Activated T-helper 17 cell treated with anti-CD3 and anti-CD28 coated beads, Interleukin-2, amount 50 U/mL, for 72 hours (primary cell): ENCODE results near the gene GFRA1. TPM values are rescaled to one million over a fixed set of nuclear protein-coding genes. Genes with fewer than 3 reads are reported as not detected.
"Not testable (repeated sequence)": the region's sequence is repeated elsewhere in the genome, so short reads cannot be mapped to it uniquely, and the experiment has no call there.

Experiments
- ATAC-seq: fragments of 150-1000 bp; cut with Tn5 transposase; replicated peaks from 2 replicates; pipeline ENCODE4 v1.10.0; 2021; ENCODE audit warnings: mild to moderate bottlenecking, moderate library complexity
- H3K27ac Mint-ChIP-seq: one replicate; pipeline ENCODE4 v1.8.0; 2022; ENCODE audit warnings: mixed read lengths
- H3K27me3 Mint-ChIP-seq: one replicate; pipeline ENCODE4 v1.8.0; 2022; ENCODE audit warnings: mixed read lengths
- H3K36me3 Mint-ChIP-seq: one replicate; pipeline ENCODE4 v1.8.0; 2022; ENCODE audit warnings: low read depth, mild to moderate bottlenecking, mixed read lengths
- H3K4me1 Mint-ChIP-seq: one replicate; pipeline ENCODE4 v1.8.0; 2022; ENCODE audit warnings: mixed read lengths
- H3K4me3 Mint-ChIP-seq: one replicate; pipeline ENCODE4 v1.8.0; 2022; ENCODE audit warnings: mild to moderate bottlenecking, mixed read lengths
- H3K9me3 Mint-ChIP-seq: one replicate; pipeline ENCODE4 v1.8.0; 2022; ENCODE audit warnings: mixed read lengths
- total RNA-seq, 2 donors: library from RNA; stranded (reverse); gene quantifications; one replicate each; pipeline ENCODE4 v1.2.3, GENCODE V29; 2022

GFRA1 gene
- total RNA-seq, 2 donors from 2014 or later: not detected

- H3K9me3 Mint-ChIP-seq, H3K4me1 Mint-ChIP-seq, ATAC-seq, H3K36me3 Mint-ChIP-seq, H3K27ac Mint-ChIP-seq, H3K4me3 Mint-ChIP-seq, H3K27me3 Mint-ChIP-seq: not testable (repeated sequence)
These were observed 219.8 kb downstream of the GFRA1 start for GRCh38 chr10:116053009-116053730.

- H3K36me3 Mint-ChIP-seq, H3K27ac Mint-ChIP-seq, H3K9me3 Mint-ChIP-seq, H3K27me3 Mint-ChIP-seq, H3K4me3 Mint-ChIP-seq, H3K4me1 Mint-ChIP-seq, ATAC-seq: not testable (repeated sequence)
These were observed 220.5 kb downstream of the GFRA1 start for GRCh38 chr10:116052522-116052921.

- H3K36me3 Mint-ChIP-seq: no peaks in the 10 kb centered on the region
- H3K4me1 Mint-ChIP-seq: no peaks in the 10 kb centered on the region
- H3K27ac Mint-ChIP-seq: no peak overlapping the region
These were observed 223.1 kb downstream of the GFRA1 start for GRCh38 chr10:116049974-116050304.

GRCh38 chr10:116049158-116049973 is 223.6 kb downstream of the GFRA1 start:
- H3K27me3 Mint-ChIP-seq: no peaks in the 10 kb centered on the region
- no peaks in the 10 kb centered on the region for H3K36me3 Mint-ChIP-seq
- no peak overlapping the region for H3K27ac Mint-ChIP-seq
- no peak for ATAC-seq
- H3K4me3 Mint-ChIP-seq: no peak overlapping the region
- no peaks in the 10 kb centered on the region for H3K9me3 Mint-ChIP-seq
- H3K4me1 Mint-ChIP-seq: no peaks in the 10 kb centered on the region

More at GRCh38 chr10:116049974-116050304, 223.1 kb downstream of the GFRA1 start:
- no peak overlapping the region for H3K4me3 Mint-ChIP-seq
- no peaks in the 10 kb centered on the region for H3K9me3 Mint-ChIP-seq
- no peak for ATAC-seq
- no peaks in the 10 kb centered on the region for H3K27me3 Mint-ChIP-seq

- ATAC-seq: no peak
- Mint-ChIP-seq H3K4me1 (no peaks in the 10 kb centered on the region), H3K4me3 (no peak overlapping the region), H3K27me3 (peaks cover 6% of the 10 kb centered on the region), H3K9me3 (peaks cover 7% of the 10 kb centered on the region), H3K36me3 (no peaks in the 10 kb centered on the region), H3K27ac (no peak overlapping the region)
These were observed 227.3 kb downstream of the GFRA1 start for GRCh38 chr10:116045366-116046356.

- Mint-ChIP-seq H3K4me1 (no peaks in the 10 kb centered on the region), H3K36me3 (no peaks in the 10 kb centered on the region), H3K9me3 (peaks cover 7% of the 10 kb centered on the region), H3K27me3 (peaks cover 6% of the 10 kb centered on the region), H3K27ac (no peak overlapping the region), H3K4me3 (no peak overlapping the region)
- ATAC-seq: no peak
These were observed 228.2 kb downstream of the GFRA1 start for GRCh38 chr10:116044801-116045248.

GRCh38 chr10:116043861-116044260 is 229.1 kb downstream of the GFRA1 start:
- Mint-ChIP-seq H3K27me3 (peaks cover 6% of the 10 kb centered on the region), H3K4me3 (no peak overlapping the region), H3K36me3 (no peaks in the 10 kb centered on the region), H3K4me1 (no peaks in the 10 kb centered on the region), H3K9me3 (peaks cover 7% of the 10 kb centered on the region), H3K27ac (no peak overlapping the region)
- no peak for ATAC-seq

GRCh38 chr10:116043304-116043703 is 229.7 kb downstream of the GFRA1 start:
- peaks cover 6% of the 10 kb centered on the region for H3K27me3 Mint-ChIP-seq
- no peaks in the 10 kb centered on the region for H3K4me1 Mint-ChIP-seq
- no peak overlapping the region for H3K27ac Mint-ChIP-seq
- no peaks in the 10 kb centered on the region for H3K36me3 Mint-ChIP-seq
- H3K4me3 Mint-ChIP-seq: no peak overlapping the region
- peaks cover 7% of the 10 kb centered on the region for H3K9me3 Mint-ChIP-seq
- ATAC-seq: no peak

GRCh38 chr10:116041948-116042347 is 231.1 kb downstream of the GFRA1 start:
- Mint-ChIP-seq H3K27me3 (peaks cover 6% of the 10 kb centered on the region), H3K4me1 (no peaks in the 10 kb centered on the region)

GRCh38 chr10:116039612-116040011 is 233.4 kb downstream of the GFRA1 start:
- Mint-ChIP-seq H3K9me3 (peaks cover 7% of the 10 kb centered on the region), H3K36me3 (no peaks in the 10 kb centered on the region), H3K27ac (no peak overlapping the region), H3K27me3 (peaks cover 6% of the 10 kb centered on the region), H3K4me3 (no peak overlapping the region), H3K4me1 (no peaks in the 10 kb centered on the region)
- no peak for ATAC-seq

More at GRCh38 chr10:116041948-116042347, 231.1 kb downstream of the GFRA1 start:
- no peaks in the 10 kb centered on the region for H3K36me3 Mint-ChIP-seq
- ATAC-seq: no peak
- no peak overlapping the region for H3K4me3 Mint-ChIP-seq
- H3K9me3 Mint-ChIP-seq: peaks cover 7% of the 10 kb centered on the region
- no peak overlapping the region for H3K27ac Mint-ChIP-seq

GRCh38 chr10:116038259-116038658 is 234.7 kb downstream of the GFRA1 start:
- no peaks in the 10 kb centered on the region for H3K36me3 Mint-ChIP-seq
- H3K27ac Mint-ChIP-seq: no peak overlapping the region
- H3K9me3 Mint-ChIP-seq: peaks cover 7% of the 10 kb centered on the region
- peaks cover 6% of the 10 kb centered on the region for H3K27me3 Mint-ChIP-seq
- no peak overlapping the region for H3K4me3 Mint-ChIP-seq
- no peak for ATAC-seq
- no peaks in the 10 kb centered on the region for H3K4me1 Mint-ChIP-seq

- H3K9me3 Mint-ChIP-seq, H3K4me1 Mint-ChIP-seq, ATAC-seq, H3K27ac Mint-ChIP-seq, H3K36me3 Mint-ChIP-seq, H3K4me3 Mint-ChIP-seq, H3K27me3 Mint-ChIP-seq: not testable (repeated sequence)
These were observed 237.6 kb downstream of the GFRA1 start for GRCh38 chr10:116035406-116035805.

- Mint-ChIP-seq H3K27me3 (no peaks in the 10 kb centered on the region), H3K36me3 (no peaks in the 10 kb centered on the region), H3K27ac (no peak overlapping the region), H3K4me3 (no peak overlapping the region), H3K9me3 (peaks cover 16% of the 10 kb centered on the region), H3K4me1 (no peaks in the 10 kb centered on the region)
- no peak for ATAC-seq
These were observed 242.4 kb downstream of the GFRA1 start for GRCh38 chr10:116030576-116030975.

GRCh38 chr10:116029826-116030225 is 243.2 kb downstream of the GFRA1 start:
- no peak for ATAC-seq
- Mint-ChIP-seq H3K9me3 (peaks cover 21% of the 10 kb centered on the region), H3K27me3 (no peaks in the 10 kb centered on the region), H3K27ac (no peak overlapping the region), H3K4me3 (no peak overlapping the region), H3K4me1 (no peaks in the 10 kb centered on the region), H3K36me3 (no peaks in the 10 kb centered on the region)
